ENCODE measurements around the gene PDE4D.

PDE4D gene

DNA sequence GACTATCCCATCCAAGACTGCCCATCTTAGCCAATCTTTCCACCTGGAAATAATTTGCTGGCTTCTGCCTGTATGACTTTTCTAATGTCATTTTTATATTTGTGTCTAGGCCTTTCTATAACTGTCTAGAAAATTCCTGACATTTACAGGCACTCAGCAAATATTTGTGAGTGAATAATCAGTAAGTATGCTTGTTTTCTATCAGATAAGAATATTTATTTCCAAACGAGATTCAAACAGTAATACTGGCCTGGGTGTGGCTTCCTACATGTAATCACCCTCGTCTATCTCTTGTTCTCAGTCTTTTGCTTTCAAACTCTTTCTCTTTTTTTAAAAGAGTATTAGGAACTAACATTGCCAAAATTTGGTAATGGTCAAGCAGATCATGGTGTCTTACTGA is 844.4 kb downstream of the PDE4D start:
- DNase-seq: no peak

DNA sequence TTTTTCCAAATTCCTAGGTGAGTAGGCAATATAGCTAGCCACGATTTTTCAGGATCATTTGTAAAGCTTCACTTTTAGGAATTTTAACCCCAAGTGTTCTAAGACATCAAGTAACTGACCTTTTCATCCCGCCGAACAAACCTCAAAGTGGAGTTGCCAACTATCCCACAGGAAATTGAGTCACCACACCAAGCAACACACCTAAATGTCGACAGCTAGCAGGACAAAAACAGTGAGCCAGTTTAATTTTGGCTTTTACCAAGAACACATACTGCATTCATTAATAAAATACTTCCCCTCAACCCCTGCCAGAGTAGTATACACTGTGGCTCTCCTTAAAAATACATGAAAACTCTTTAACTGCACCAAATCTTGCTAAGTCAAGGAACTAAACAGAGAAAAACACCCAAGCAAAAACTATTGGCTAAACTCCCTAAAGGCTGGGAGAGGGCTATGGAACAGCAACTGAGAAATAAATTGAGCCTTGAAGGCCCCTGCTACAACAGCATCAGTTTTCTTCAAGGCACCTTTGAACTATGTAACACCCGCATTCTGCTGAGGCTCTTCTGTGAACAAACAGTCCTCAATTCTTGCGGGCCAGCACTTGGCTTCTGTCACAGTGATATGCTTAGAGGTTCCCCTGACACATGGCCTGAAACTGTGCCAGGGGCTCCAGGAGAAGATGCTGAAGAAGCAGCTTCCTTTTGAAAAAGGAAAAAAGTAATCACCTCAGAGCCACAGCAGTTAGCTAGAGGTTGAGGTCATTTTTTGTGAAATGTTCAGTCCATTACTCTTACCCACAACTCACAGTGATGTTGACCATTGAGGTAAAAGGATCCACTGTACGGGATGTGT is 851.1 kb downstream of the PDE4D start:
- peak; percentile 60 for DNase-seq

- DNase-seq: no peak
Measured at GRCh38 chr5:59041355-59041754, 852.2 kb downstream of the PDE4D start.

GRCh38 chr5:59040804-59041201 is 852.7 kb downstream of the PDE4D start:
- DNase-seq: no peak

DNA sequence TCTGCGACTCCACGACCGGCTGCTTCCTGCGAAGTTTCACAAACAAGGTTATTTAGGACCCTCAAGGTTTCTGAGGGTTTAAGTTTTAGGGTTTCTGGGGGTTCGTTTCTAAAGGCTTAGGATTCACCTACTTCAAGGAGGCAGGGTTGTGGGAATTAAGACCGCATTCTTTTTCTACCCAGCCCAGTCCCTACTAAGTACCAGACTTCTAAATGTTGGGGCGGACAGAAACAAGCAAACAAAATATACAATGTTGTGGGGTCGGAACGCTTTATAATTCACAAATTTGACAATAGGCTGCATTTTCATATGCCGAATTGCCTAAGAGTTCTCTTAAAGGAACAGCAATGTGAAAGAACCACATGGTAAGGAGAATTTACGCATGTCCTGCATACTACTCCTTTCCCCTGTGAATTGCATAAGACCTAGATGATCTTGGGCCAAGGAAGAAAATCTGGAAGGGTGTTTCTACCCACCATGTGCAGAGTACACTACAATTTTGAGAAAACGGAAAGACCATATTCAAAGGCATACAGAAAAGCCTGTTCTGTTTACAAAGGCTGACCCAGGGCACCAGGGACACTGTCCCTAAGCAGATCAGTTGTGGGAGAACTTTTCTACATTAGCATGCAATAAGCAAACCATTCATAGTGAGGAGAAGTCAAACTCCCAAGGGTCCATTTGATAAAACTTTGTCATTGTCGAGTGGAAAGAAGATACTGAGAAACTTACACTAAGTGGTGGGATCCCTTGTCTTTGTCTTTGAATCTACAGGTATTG is 853.3 kb downstream of the PDE4D start:
- DNase-seq: no peak

GRCh38 chr5:59039296-59040023 is 854.1 kb downstream of the PDE4D start:
- peak; percentile 87 for DNase-seq

GRCh38 chr5:59038798-59039295 is 854.7 kb downstream of the PDE4D start:
- no peak for DNase-seq

DNA sequence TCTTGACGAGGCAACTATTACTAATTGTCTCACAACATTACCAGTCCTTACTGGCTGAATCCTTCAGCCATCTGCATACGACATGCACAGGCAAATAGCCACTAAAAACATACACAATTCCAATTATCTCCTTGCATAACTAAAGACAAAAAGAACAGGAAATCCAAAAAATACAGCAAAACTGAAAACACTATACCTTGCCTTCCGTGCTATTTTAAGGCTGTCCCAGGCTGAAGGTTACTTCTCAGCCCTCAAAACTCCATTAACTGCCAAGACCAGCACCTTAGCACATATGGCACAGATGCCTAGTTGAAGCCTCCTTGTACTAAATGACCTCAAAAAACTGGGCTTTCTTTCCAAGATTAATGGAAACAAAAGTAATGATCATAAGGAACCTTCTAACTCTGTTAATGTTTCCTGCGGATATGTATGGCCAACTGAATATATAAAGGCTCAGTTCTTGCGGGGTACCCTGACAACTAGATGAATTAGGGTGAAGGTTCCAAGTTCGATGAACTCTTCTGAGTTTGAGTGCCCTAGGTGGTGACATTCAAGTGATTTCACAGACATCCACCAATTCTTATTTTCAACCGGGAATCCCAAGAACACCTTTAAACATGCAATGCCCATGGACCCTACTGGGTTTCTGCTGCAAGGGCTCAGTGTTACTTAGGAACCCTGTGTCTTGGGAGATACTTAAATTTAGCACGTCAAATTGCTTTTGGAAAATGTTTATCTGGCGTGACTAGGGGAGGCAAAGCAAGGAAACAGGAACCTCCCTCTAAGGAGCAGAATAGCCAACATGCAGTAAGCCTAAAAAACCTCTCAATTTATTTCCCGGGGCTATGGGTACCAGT is 855.4 kb downstream of the PDE4D start:
- no peak for DNase-seq

GRCh38 chr5:59037453-59037852 is 856.1 kb downstream of the PDE4D start:
- no peak for DNase-seq

GRCh38 chr5:59037041-59037440 is 856.5 kb downstream of the PDE4D start:
- DNase-seq: no peak

DNA sequence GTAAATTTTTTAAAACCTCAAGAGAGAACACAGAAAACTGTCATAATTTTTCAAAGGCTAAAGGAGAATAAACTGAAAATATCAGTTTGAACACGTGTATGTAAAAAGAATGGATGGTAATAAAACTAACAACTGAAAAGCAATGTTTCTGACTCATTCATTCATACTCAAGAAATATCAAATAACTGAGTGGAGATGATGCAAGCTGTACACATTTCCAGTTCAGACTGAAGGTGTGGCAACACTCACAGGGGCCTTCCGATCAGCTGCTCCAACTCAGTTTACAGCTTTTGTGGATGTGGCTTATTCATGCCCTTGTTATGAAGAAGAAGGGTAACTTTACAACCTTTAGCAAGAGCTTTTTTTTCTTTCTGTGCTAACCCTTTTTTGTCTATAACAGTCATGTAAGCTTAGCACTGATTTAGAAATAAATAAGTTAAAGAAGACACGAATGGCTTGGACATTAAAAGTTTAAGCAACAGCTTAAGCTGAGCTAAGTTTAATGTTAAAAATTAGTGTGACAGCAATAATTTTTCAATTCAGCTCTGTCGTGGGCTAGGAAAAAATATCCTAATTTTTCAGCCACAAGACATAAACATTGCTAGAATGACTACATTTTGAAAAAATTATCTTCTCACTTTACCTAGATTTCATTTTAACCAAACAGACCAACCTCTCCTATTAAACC is 857.1 kb downstream of the PDE4D start:
- peak; percentile 94 for DNase-seq

GRCh38 chr5:59035681-59036080 is 857.8 kb downstream of the PDE4D start:
- DNase-seq: no peak

DNA sequence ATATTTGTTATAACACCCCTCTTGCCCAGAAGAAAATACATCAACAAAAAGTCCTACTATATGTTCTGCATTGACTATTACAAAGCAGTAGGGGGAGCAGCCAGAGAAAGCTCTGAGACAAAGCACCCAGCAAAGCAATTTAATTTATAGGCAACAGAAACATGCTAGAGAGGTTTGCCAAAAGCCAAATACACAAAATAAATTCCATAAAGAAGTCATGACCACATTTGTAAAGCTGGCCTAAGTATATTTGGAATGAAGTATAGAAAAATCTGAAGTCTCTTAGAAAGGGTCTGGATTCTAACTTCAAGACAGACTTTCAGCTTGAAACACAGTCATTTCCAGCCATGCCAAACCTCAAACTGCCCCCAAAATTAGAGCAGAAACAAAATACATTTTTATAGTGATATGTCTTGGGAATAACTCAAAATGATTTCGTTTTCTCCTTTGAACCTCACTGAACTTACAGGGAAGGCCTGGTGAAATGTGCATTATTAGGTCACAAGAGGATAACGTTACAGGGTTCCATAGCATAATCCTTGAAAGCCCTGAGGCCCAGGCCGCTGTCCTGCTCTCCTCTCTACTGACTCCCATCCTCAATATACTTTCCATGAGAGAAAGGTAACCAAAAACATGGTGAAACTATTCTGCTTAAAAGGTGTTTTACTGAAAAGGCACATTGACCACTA is 858.9 kb downstream of the PDE4D start:
- DNase-seq: peak; percentile 65

GRCh38 chr5:59027145-59027907 is 866.2 kb downstream of the PDE4D start:
- DNase-seq: no peak

GRCh38 chr5:59025734-59026133 is 867.8 kb downstream of the PDE4D start:
- DNase-seq: peak; percentile 18

GRCh38 chr5:59021837-59022514 is 871.5 kb downstream of the PDE4D start:
- no peak for DNase-seq

- DNase-seq: no peak
Measured at GRCh38 chr5:59021286-59021673, 872.2 kb downstream of the PDE4D start.

DNA sequence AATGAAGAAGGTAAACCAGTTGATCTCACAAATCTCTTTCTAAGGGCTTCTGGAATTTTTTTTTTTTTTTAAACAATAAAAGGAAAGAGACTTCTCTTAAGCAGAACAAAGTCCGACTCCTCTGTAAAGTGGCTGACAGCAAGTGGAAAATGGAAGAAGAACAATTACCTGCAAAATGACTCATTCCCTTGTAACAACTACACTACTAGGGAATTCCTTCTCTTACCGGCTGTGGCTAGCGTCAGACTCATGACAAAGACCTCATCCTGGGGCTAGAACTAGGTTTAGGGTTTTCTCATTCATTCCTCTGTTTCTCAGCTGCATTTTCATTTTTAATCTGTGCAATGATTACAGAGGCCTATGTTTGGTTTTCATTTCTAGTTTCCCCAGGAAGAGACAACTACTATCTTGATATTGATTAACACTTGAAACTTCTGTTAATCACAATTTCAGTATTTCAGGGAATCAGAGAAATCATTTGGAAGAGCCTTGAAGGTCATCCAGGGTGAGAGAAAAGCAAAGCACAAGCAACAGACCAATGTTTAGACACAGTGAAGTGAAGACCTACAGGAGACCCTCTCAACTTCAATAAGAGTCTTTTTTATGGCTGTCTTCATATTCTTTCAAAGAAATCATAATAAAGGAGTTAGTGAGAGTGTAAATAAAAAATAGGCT is 872.8 kb downstream of the PDE4D start:
- no peak for DNase-seq

DNA sequence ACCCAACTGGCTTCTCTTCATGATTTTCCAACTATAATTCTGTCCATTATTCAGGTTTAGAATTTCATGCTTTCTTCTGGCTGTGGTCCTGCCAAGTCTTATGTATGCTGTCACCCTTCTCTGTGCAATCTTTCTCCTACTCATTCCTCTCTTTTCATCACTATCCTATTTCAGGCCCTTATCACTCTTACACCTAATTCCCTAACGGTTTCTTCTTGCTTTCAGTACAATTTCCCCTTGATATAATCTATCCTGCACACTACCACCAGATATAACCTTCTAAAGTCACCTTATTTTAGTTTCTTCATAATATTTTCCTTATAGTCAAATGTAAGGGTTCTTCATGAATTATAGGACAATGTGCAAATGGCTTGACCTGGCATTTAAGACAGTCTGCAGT is 874.4 kb downstream of the PDE4D start:
- DNase-seq: no peak
